COLO668 (cell line): Measurements from ENCODE around the gene RBMX.
"Not testable (repeated sequence)": the region's sequence is repeated elsewhere in the genome, so short reads cannot be mapped to it uniquely, and the experiment has no call there.

Source experiments
- DNase-seq: peaks from one replicate; lab custom pipeline; 2025; ENCODE audit not compliant: unreplicated experiment; lab: John Stamatoyannopoulos, UW

The RBMX gene

DNA sequence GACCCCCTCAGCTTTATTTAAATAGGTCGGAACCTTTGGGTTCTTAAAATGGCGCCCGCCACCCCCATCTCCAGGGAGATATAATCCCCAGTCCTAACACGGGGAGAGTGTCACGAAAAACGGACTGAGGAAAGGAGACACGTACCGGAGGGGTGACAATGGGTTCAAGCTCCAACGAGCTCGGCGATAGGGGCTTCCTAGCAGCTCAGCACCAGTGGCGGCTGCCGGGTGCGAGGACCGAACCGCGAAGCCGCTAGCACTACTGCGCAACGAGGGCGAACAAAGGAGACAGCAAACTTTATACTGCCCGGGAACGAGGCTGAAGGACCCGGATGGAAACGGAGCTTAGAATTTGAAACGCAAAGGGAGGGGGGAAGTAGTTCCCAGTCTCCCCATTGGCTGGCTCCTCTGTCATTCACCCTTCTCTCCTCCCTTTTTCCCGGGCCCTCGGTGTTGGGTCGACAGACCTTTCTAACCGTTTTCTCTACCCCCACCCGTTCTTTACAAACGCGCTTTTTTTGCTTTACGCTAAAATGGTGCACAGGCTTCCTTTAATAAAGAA lies at the start of gene RBMX:
Gene RBMX, minus strand, starts transcription at position 274 of the 562 bp plus-strand sequence. CDS start 1,298 bp downstream, outside the sequence.
- peak; percentile 91 for DNase-seq

GRCh38 chrX:136921438-136921837 lies 40.9 kb upstream of the RBMX start:
- not testable (repeated sequence) for DNase-seq

DNA sequence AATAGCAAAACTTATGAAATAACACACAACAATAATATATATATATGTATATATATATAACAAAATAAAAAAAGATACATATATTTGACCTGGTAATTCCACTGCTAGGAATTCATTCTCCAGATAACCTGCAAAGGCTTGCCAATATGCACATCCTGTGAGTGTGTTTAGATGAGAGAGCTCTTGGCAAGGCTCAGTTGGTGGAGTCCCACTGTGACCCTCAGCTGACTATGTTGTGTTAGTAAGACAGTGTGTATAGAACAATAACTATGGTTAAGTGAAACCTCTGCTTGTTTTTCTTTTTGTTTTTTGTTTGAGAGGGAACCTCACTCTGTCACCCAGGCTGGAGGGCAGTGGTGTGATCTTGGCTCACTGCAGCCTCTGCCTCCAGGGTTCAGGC lies 39.5 kb upstream of the RBMX start:
- DNase-seq, result no peak

GRCh38 chrX:136916827-136917226 lies 36.3 kb upstream of the RBMX start:
- DNase-seq, result no peak

DNA sequence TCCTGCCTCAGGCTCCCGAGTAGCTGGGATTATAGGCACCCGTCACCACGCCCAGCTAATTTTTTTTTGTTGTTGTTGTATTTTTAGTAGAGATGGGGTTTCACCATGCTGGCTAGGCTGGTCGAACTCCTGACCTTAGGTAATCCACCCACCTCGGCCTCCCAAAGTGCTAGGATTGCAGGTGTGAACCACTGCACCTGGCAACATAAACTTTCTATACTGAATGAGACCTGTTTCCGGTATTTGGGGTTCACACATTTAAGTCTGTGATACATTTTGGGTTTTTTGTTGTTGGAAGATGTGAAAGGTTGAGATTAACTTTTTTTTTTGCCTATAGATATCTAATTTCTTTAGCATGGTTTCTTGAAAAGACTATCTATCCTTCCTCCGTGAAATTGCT lies 31.1 kb upstream of the RBMX start:
- not testable (repeated sequence) for DNase-seq

DNA sequence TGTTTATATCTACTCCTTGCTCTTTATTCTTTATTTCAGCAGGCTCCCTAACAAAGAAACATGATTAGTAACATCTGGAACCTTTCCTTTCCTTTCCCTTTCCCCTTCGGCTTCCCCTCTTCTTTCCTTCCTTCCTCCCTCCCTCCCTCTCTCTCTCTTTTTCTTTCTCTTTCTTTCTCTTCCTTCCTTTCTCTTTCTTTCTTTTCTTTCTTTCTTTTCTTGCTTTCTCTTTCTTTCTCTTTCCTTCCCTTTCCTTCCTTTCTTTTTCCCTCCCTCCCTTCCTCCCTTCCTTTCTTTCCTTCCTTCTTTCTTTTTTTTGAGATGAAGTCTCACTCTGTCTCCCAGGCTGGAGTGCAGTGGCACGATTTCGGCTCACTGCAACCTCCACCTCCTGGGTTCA lies 30.7 kb upstream of the RBMX start:
- no peak for DNase-seq

GRCh38 chrX:136910565-136911035 lies 30.1 kb upstream of the RBMX start:
- no peak for DNase-seq

GRCh38 chrX:136909706-136910564 lies 29.4 kb upstream of the RBMX start:
- DNase-seq, result peak; percentile 18

DNA sequence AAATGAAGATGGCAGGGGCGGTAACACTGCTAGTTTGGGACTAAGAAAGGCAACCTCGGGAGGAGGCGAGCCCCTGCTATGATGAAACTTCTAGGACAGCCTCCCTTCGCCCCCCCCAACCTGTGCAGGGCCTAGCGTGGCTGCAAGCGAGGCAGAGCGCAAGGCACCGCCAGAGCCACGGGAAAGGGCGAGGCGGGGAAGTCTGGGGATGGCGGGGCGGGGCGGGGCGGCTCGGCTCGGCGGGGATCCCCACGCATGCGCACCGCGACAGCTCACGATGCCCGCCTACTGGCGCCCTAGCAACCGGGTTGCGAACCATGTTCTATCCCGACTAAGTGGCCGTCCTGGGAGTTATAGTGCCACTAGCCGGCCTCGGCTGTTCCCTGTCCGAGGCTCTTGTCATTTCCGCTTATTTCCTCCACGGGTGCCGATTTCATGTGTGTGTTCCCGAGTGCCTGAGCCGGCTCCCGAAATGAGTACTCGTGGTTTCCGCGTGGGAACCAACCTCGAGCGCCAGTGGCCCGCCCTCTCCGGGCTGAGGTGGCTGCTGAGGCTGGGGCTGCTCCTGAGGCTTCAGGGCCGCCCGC lies 28.7 kb upstream of the RBMX start:
- DNase-seq, result peak; percentile 77

- DNase-seq, result no peak
Measured at GRCh38 chrX:136907621-136908020, 27.1 kb upstream of the RBMX start.

- peak; percentile 0 for DNase-seq
Measured at GRCh38 chrX:136906921-136907510, 26.5 kb upstream of the RBMX start.

- not testable (repeated sequence) for DNase-seq
Measured at GRCh38 chrX:136904067-136904466, 23.5 kb upstream of the RBMX start.

- DNase-seq, result not testable (repeated sequence)
Measured at GRCh38 chrX:136900071-136900470, 19.5 kb upstream of the RBMX start.

DNA sequence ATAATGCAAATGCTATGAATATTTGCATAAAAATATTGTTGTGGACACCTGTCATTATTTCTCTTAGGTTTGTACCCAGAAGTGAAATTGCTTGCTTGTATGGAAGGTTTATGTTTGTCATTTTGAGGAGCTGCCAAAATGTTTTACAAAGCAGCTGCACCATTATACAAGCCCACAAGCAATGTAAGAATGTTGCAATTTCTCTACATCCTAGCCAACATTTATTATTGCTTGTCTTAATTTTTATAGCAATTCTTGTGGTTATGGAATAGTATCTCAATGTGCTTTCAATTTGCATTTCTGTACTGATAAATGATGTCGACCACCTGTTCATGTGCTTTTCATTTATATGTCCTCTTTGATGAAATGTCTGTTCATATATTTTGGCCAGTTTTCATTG lies 18.7 kb upstream of the RBMX start:
- DNase-seq, result no peak

DNA sequence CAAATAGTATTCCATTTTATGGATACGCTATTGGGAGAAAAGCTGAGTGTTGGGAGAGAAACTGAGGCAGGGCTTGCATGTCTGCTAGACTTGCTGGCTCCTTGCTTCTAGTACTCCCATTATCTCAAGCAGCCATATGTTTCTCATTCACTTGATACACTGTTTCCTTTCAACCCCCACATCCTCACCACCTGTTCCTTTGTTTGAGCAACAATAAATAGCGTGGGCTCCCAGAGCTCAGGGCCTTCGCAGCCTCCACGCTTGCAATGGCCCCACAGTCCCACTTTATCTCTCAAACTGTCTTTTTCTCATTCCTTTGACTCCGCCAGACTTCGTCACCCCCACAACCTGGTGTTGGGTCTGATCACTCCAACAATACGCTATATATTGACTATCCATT lies 18.2 kb upstream of the RBMX start:
- peak; percentile 14 for DNase-seq

GRCh38 chrX:136896121-136896914 lies 15.8 kb upstream of the RBMX start:
- no peak for DNase-seq

GRCh38 chrX:136892412-136892811 lies 11.9 kb upstream of the RBMX start:
- DNase-seq, result no peak

DNA sequence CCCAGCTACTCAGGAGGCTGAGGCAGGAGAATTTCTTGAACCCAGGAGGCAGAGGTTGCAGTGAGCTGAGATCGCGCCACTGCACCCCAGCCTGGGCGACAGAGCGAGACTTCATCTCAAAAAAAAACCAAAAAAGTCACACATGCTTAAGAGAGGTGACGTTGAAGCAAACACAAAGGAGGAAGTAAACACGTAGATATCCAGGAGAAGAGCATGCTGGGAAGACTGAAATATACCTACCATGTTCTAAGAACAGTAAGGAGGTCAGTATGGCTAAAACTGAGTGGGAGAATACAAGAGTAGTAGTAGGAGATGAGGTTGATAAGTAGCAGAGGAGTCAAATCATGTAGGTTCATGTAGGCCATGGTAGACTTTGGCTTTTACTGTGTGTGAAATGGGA lies 10.1 kb upstream of the RBMX start:
- DNase-seq, result not testable (repeated sequence)

DNA sequence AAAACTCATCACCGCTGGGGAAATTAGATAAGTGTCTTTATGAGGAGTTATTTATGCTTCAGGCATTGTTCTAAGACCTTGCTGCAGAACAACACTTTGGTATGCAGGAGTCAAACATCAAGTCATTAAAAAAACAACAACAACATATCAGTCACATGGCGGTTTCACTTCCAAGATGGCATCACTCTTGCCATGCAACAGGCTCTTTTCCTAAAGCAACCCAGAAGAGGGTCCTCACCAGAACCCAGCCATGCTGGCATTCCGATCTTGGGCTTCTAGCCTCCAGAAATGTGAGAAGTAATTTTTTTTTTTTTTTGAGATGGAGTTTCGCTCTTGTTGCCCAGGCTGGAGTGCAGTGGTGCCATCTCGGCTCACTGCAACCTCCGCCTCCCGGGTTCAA lies 8.7 kb upstream of the RBMX start:
- no peak for DNase-seq

DNA sequence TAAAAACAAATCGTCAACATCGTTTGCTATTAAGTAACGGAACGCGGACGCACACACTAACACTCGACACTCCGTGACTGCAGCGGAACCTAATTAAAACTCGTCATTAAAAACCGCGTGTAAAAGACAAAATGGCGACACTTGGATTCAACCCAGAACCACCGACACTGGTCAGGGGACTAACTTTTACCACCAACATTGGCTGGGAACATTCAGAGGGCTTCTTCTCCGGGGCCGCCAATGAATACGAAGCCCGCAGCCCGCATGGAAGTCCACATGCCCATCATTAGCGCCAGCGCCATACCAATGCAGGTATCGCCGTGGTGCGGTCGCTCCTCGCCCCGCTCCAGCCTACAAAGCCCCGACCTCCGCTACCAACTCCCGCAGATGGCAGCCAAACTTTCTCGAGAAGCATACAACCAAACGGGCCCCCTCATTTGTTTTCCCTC lies 498 bp downstream of the RBMX start:
- no peak for DNase-seq
